AG04449 (cell line): ENCODE results near the gene MAST2.

ENCODE experiments used
- CTCF ChIA-PET: fragments of 350-600 bp; formaldehyde crosslinking; extraction: SDS; loops from one replicate; lab custom pipeline; 2021; ENCODE audit warnings: antibody characterized with exemption; lab: Yijun Ruan, JAX
- POLR2A ChIA-PET: fragments of 400-600, 350-600 bp; formaldehyde crosslinking; extraction: SDS; loops from one replicate; lab custom pipeline; 2020; ENCODE audit warnings: antibody characterized with exemption, inconsistent platforms; lab: Yijun Ruan, JAX
- DNase-seq: peaks from one replicate; pipeline ENCODE4 v3.0.0-alpha.2; 2010; ENCODE audit warnings: low read depth, low spot score
- H3K4me3 ChIP-seq: 2 replicates; pipeline ENCODE4 v1.5.1; 2011; ENCODE audit warnings: low read depth, mild to moderate bottlenecking, control low read depth, low read length
- CTCF ChIP-seq: IDR thresholded peaks from one replicate; pipeline ENCODE4 v1.5.1; 2011; ENCODE audit warnings: mild to moderate bottlenecking, moderate library complexity, low read length, control low read depth, inconsistent platforms; ENCODE audit not compliant: insufficient read depth; ENCODE audit errors: missing control alignments

Gene MAST2

GRCh38 chr1:45892068-45892785 lies 88.8 kb downstream of the MAST2 start:
- DNase-seq = peak; percentile 51
- POLR2A ChIA-PET = no interaction called here
- CTCF ChIA-PET = interaction anchor here (1.5 kb wide), 1 partner anchor 8 kb away, joined by 4 read pairs; no protein-coding TSS in a partner anchor
- TF ChIP-seq CTCF = no peak
- H3K4me3 ChIP-seq = no peak overlapping the region

- ChIA-PET POLR2A (no interaction called here), CTCF (no interaction called here)
- DNase-seq = no peak
- no peak for TF ChIP-seq CTCF
- no peak overlapping the region for H3K4me3 ChIP-seq
Measured at GRCh38 chr1:45894331-45894730, 90.9 kb downstream of the MAST2 start.

DNA sequence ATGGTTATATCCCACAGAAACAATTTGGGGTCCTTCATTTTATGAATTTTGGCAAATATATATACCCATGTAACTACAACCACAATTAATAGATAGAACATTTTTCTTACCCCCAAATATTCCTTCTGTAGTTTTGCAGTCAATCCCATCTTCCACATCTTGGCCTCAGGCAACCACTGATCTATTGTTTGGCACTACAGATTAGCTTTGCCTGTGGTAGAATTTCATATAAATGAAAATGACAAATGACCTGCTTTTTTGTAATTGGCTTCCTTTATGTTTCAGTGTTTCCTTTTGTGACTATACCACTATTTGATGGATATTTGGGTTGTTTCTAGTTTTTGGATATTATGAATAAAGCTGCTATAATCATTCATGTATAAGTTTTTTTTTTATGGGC lies 91.5 kb downstream of the MAST2 start:
- no peak for TF ChIP-seq CTCF
- POLR2A ChIA-PET = no interaction called here
- CTCF ChIA-PET = no interaction called here
- no peak overlapping the region for H3K4me3 ChIP-seq
- DNase-seq = no peak

- H3K4me3 ChIP-seq = no peak overlapping the region
- ChIA-PET POLR2A (no interaction called here), CTCF (no interaction called here)
- no peak for DNase-seq
- TF ChIP-seq CTCF = no peak
Measured at GRCh38 chr1:45895406-45895805, 92.0 kb downstream of the MAST2 start.

DNA sequence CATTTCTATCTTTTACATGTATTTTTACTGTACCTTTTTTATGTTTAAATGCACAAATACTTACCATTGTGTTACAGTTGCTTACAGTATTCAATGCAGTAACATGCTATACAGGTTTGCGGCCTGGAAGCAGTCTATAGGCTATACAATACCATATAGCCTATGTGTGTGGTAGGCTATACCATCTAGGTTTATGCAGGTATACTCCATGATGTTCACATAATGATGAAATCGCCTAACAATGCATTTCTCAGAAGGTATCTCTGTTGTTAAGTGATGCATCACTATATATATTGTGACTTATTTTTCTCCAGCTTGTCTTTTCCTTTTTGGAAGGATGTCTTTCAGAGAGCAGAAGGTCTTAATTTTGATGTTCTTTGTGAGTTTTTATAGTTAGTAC lies 103.5 kb downstream of the MAST2 start:
- ChIA-PET POLR2A (no interaction called here), CTCF (no interaction called here)
- TF ChIP-seq CTCF = no peak
- no peak overlapping the region for H3K4me3 ChIP-seq
- no peak for DNase-seq

GRCh38 chr1:45908611-45909140 lies 105.3 kb downstream of the MAST2 start:
- POLR2A ChIA-PET = no interaction called here
- CTCF ChIA-PET = interaction anchor here (1.0 kb wide), 1 partner anchor 11 kb away, joined by 3 read pairs; no protein-coding TSS in a partner anchor
- DNase-seq = no peak
- no peak overlapping the region for H3K4me3 ChIP-seq
- TF ChIP-seq CTCF = no peak
